NCI-H2081 (cell line): ENCODE data around the gene SDC4.
A peak's percentile ranks its signal among the peaks of the same experiment; 100 is the strongest.

Experiments
- DNase-seq, 2 experiments: peaks; one replicate each; lab custom pipeline; 2025; lab: John Stamatoyannopoulos, UW

Gene SDC4

GRCh38 chr20:45347936-45348778 lies at the start of gene SDC4:
TSS of gene SDC4 (minus strand) at chr20:45348424. CDS start at chr20:45348384, 40 bp downstream.
- DNase-seq = peak in 1 of 2 experiments; percentile 46

- no peak for DNase-seq
These were observed 46.8 kb upstream of the SDC4 start for GRCh38 chr20:45395114-45395415.

DNA sequence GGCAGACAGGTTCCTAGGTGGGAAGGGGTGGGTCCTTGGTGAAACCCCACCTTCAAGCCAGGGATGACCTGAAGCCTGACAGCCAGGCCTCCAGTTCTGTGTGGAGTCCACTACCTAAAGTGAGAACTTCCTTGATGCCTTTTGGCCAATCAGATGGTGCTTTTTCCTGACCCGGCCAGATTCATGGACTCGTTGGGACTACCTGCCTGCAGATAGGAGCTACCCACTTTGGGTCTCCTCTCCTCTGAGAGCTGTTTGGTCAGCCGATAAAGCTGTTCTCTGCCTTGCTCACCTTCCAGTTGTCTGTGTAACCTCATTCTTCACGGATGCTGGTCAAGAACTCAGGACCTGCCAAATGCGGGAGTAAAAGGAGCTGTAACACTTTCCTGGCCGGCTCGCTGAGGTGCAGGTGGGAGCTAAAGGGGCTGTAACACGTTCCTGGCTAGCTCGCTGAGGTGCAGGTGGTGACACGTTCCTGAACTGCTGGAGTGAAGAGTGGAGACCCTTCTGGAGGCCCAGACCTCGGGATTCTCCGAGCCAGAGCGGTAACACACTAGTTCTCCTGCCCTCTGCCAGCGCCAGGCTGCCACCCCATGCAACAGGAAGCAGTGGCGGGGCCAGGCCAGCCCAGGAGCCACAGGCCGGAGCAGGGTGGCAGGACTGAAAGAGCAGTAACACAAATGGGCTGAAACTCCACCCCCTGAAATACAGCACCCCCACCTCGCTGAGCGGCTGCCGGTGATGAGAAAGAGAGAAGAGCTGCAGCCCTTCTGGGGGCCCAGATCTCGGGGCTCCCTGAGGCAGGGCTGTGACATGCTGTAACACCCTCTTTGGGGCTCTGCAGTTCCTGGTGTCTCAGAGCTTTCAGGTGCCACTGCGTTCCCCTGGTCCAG lies 46.2 kb upstream of the SDC4 start:
- DNase-seq = no peak

DNA sequence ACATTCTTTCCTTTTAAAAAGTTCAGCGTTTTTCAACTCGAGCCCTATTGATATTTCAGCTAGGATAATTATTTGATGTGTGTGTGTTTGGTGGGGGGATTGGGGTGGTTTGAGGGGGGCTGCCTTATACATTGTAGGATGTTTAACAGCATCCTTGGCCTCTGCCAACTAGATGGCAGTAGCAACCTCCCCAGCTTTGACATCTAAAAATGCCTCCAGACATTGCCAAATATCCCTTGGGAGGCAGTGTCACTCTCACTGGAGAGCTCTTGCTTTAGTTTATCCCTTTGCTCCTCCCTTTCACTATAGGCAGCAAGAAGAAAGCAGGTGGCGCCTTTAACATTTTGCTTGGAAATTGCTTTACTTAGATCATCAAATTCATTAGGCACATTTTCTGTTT lies 44.5 kb upstream of the SDC4 start:
- no peak for DNase-seq

- no peak for DNase-seq
These were observed 43.3 kb upstream of the SDC4 start for GRCh38 chr20:45391559-45391958.

- no peak for DNase-seq
These were observed 42.7 kb upstream of the SDC4 start for GRCh38 chr20:45390931-45391330.

GRCh38 chr20:45387274-45387673 lies 39.0 kb upstream of the SDC4 start:
- DNase-seq = no peak

DNA sequence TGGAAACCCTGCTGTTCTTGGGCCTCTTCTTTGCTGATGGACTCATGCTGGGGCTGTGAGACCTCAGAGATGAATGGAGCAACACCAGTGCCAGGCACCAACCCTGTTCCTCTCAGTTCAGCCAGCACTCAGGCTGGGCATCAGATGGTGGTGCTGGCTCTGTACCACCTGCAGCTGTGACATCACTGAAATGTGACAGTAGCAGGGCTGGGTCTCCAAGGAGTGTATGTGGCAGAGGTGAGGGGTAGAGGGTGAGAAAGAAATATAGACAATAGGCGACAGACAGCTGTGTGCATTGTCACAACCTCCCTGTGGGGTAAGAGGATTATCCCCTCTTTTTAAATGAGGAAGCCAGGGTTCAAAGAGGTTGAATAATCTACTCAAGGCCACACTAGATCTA lies 30.0 kb upstream of the SDC4 start, which contains the start of gene TP53TG5:
Gene TP53TG5, minus strand, starts transcription at position 135 of the 400 bp plus-strand sequence. Its CDS starts 89 bp downstream, at position 46.
- no peak for DNase-seq

DNA sequence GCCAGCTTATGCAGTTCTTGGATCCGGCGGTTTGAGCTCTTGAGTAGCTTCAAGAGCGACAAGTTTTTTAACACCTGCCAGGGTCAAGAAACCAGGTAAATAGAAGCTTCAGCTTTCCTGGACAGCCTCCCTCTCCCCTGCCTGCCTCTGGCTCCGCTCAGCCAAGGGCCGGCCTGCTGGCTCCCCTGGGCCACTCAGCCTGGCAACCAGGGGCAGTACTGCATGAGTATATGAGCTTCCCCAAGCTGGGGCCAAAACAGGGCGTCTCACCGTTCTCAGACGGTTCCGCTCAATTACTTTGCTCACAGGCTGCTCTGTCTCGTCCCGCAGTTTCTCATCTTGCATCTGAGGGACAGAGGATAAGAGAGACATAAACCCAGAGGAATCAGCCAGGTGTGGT lies 29.0 kb upstream of the SDC4 start:
- DNase-seq = no peak

GRCh38 chr20:45374966-45375365 lies 26.7 kb upstream of the SDC4 start:
- DNase-seq = no peak

- DNase-seq = no peak
These were observed 25.9 kb upstream of the SDC4 start for GRCh38 chr20:45374101-45374467.

- peak; percentile 28 for DNase-seq
These were observed 25.3 kb upstream of the SDC4 start for GRCh38 chr20:45373353-45374100.

- no peak for DNase-seq
These were observed 24.6 kb upstream of the SDC4 start for GRCh38 chr20:45372646-45373352.

- no peak for DNase-seq
These were observed 24.0 kb upstream of the SDC4 start for GRCh38 chr20:45372241-45372640.

GRCh38 chr20:45370571-45371160 lies 22.4 kb upstream of the SDC4 start:
- DNase-seq = no peak

DNA sequence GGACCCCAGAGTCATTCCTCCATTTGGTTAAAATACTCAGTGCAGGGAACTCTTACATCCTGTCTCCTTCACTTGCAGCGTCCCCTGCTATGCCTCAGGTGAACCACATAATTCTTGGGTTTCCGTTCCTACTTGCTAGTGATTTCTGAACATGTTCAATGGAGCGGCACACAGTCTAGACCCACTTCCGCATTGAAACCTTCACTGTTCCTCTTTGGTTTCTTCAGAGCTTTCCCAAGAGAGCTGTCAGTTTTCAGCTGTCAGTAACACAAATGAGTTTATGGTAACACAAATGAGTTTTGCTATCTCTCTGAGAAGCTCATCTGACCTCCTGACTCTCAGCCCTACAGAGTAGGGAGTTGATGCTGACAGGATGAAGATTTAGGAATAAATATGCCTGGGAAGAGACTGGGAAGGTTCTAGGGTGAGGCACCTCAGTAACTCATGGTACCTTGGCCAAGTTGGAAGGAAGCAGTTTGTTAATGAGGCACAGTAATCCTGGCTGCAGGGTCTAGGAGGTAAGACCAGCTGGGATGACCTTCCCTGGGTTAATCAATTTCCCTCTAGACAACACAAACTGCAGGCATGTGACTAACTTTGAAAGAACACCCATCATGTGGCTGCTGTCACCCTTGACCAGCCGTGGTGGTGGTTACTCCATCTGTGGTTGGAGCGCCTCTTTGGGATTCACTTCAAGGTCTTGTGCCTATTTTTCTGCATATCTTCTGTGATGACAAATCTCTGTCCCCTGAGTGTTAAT lies 20.2 kb upstream of the SDC4 start:
- no peak for DNase-seq

DNA sequence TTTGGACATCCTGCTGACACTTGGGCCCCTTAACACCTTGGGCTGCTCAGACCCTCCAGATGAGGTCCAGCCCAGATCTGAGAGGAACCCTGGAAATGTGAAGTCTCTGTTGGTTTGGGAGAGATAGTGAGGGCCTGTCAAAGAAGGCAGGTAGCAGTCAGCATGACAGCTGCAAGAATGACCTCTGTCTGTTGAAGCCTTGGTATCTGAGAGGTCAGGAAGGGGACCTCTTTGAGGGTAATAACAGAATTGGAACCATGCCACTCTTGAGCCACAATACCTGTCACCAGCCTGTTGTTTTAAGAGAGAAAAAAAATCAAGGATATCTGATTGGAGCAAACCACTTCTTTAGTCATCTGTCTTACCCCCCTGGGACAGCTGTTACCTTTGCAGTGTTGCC lies 18.9 kb upstream of the SDC4 start:
- no peak for DNase-seq

DNA sequence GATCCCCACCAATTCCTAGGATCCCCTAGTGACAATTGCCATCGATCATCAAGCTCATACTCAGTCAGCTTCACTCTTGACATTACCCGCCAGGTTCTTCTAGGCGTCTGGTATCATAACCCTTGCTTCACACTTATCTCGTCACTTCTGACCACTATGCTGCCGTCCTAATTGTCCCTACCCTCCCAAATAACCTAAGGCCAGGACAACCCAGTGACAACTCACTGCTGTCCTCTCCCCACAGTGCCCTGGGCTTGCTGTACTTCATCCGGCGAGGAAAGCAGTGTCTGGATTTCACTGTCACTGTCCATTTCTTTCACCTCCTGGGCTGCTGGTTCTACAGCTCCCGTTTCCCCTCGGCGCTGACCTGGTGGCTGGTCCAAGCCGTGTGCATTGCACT lies 18.4 kb upstream of the SDC4 start:
- no peak for DNase-seq

DNA sequence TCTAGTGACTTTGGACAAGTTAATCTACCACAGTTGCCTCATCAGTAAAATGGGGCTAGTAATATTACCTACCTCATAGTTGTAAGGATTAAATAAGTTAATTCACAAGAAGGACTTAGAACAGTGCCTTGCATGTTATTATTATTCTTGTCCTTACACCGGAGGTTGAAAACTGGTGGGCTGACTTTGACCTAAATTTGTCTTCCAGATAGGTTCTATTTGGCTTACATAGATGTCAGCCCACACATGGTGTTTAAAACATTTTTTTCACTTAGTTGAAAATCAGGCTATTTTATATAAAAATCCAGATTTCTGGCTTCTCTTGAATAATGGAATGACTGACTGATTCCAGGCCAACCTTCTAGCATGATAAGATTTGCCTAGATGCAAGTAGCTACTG lies 18.0 kb upstream of the SDC4 start:
- no peak for DNase-seq

- DNase-seq = no peak
These were observed 17.3 kb upstream of the SDC4 start for GRCh38 chr20:45365444-45365970.
